ENCODE data around the gene BANK1.
A peak's percentile ranks its signal among the peaks of the same experiment; 100 is the strongest.

BANK1 gene

GRCh38 chr4:101960431-101960830, 169.9 kb downstream of the BANK1 start:
- 98% methylated on average over 4 of the region's 4 CpGs for WGBS
- Histone ChIP-seq H3K27me3 (ENCODE audit: insufficient read depth, low read length) (no peaks in the 10 kb centered on the region), H3K36me3 (ENCODE audit: insufficient read depth, low read length) (no peaks in the 10 kb centered on the region), H3K27ac (ENCODE audit: low read depth, low read length) (no peak overlapping the region), H3K4me1 (ENCODE audit: insufficient read depth, low read length) (no peaks in the 10 kb centered on the region; the same call in 1 of the 2 replicates), H3K4me3 (ENCODE audit: low read length) (no peak overlapping the region), H3K9me3 (ENCODE audit: insufficient read depth, low read depth, low read length) (no peaks in the 10 kb centered on the region), H3K9ac (ENCODE audit: low read depth, low read length) (no peak overlapping the region)

- Histone ChIP-seq H3K4me1 (ENCODE audit: insufficient read depth, low read length) (no peaks in the 10 kb centered on the region; the same call in 1 of the 2 replicates), H3K9me3 (ENCODE audit: insufficient read depth, low read depth, low read length) (no peaks in the 10 kb centered on the region), H3K4me3 (ENCODE audit: low read length) (no peak overlapping the region), H3K27ac (ENCODE audit: low read depth, low read length) (no peak overlapping the region), H3K27me3 (ENCODE audit: insufficient read depth, low read length) (no peaks in the 10 kb centered on the region), H3K9ac (ENCODE audit: low read depth, low read length) (no peak overlapping the region), H3K36me3 (ENCODE audit: insufficient read depth, low read length) (no peaks in the 10 kb centered on the region)
- WGBS, result 74% methylated on average over 1 of the region's 1 CpG
Measured at GRCh38 chr4:101961144-101961543, 170.6 kb downstream of the BANK1 start.

- Histone ChIP-seq H3K4me1 (ENCODE audit: insufficient read depth, low read length) (peaks cover 6% of the 10 kb centered on the region; the same call in 1 of the 2 replicates), H3K27me3 (ENCODE audit: insufficient read depth, low read length) (no peaks in the 10 kb centered on the region), H3K4me3 (ENCODE audit: low read length) (no peak overlapping the region), H3K9me3 (ENCODE audit: insufficient read depth, low read depth, low read length) (no peaks in the 10 kb centered on the region), H3K36me3 (ENCODE audit: insufficient read depth, low read length) (no peaks in the 10 kb centered on the region), H3K9ac (ENCODE audit: low read depth, low read length) (no peak overlapping the region), H3K27ac (ENCODE audit: low read depth, low read length) (no peak overlapping the region)
- 97% methylated on average over 2 of the region's 2 CpGs for WGBS
Measured at GRCh38 chr4:101967697-101968346, 177.3 kb downstream of the BANK1 start.

- WGBS, result 78% methylated on average over 2 of the region's 2 CpGs
- Histone ChIP-seq H3K36me3 (ENCODE audit: insufficient read depth, low read length) (no peaks in the 10 kb centered on the region), H3K27me3 (ENCODE audit: insufficient read depth, low read length) (no peaks in the 10 kb centered on the region), H3K27ac (ENCODE audit: low read depth, low read length) (no peak overlapping the region), H3K9ac (ENCODE audit: low read depth, low read length) (no peak overlapping the region), H3K4me3 (ENCODE audit: low read length) (no peak overlapping the region), H3K4me1 (ENCODE audit: insufficient read depth, low read length) (peaks cover 6% of the 10 kb centered on the region; the same call in 1 of the 2 replicates), H3K9me3 (ENCODE audit: insufficient read depth, low read depth, low read length) (no peaks in the 10 kb centered on the region)
Measured at GRCh38 chr4:101968364-101968763, 177.8 kb downstream of the BANK1 start.

GRCh38 chr4:101969965-101970364, 179.4 kb downstream of the BANK1 start:
- Histone ChIP-seq H3K27me3 (ENCODE audit: insufficient read depth, low read length) (no peaks in the 10 kb centered on the region), H3K9ac (ENCODE audit: low read depth, low read length) (no peak overlapping the region), H3K4me1 (ENCODE audit: insufficient read depth, low read length) (peaks cover 6% of the 10 kb centered on the region; the same call in 1 of the 2 replicates)

GRCh38 chr4:101970547-101971155, 180.1 kb downstream of the BANK1 start:
- Histone ChIP-seq H3K9me3 (ENCODE audit: insufficient read depth, low read depth, low read length) (no peaks in the 10 kb centered on the region), H3K4me3 (ENCODE audit: low read length) (no peak overlapping the region), H3K27ac (ENCODE audit: low read depth, low read length) (no peak overlapping the region), H3K27me3 (ENCODE audit: insufficient read depth, low read length) (no peaks in the 10 kb centered on the region), H3K36me3 (ENCODE audit: insufficient read depth, low read length) (no peaks in the 10 kb centered on the region), H3K9ac (ENCODE audit: low read depth, low read length) (no peak overlapping the region), H3K4me1 (ENCODE audit: insufficient read depth, low read length) (peaks cover 6% of the 10 kb centered on the region; the same call in 1 of the 2 replicates)
- WGBS, result 99% methylated on average over 4 of the region's 6 CpGs

More at GRCh38 chr4:101969965-101970364, 179.4 kb downstream of the BANK1 start:
- Histone ChIP-seq H3K4me3 (ENCODE audit: low read length) (no peak overlapping the region), H3K36me3 (ENCODE audit: insufficient read depth, low read length) (no peaks in the 10 kb centered on the region), H3K9me3 (ENCODE audit: insufficient read depth, low read depth, low read length) (no peaks in the 10 kb centered on the region), H3K27ac (ENCODE audit: low read depth, low read length) (no peak overlapping the region)
- WGBS, result 95% methylated on average over 6 of the region's 6 CpGs

GRCh38 chr4:101972791-101973190, 182.3 kb downstream of the BANK1 start:
- Histone ChIP-seq H3K9ac (ENCODE audit: low read depth, low read length) (no peak overlapping the region), H3K36me3 (ENCODE audit: insufficient read depth, low read length) (no peaks in the 10 kb centered on the region), H3K4me3 (ENCODE audit: low read length) (no peak overlapping the region), H3K27me3 (ENCODE audit: insufficient read depth, low read length) (no peaks in the 10 kb centered on the region), H3K27ac (ENCODE audit: low read depth, low read length) (no peak overlapping the region), H3K4me1 (ENCODE audit: insufficient read depth, low read length) (peaks cover 6% of the 10 kb centered on the region; the same call in 1 of the 2 replicates), H3K9me3 (ENCODE audit: insufficient read depth, low read depth, low read length) (no peaks in the 10 kb centered on the region)
- 93% methylated on average over 1 of the region's 2 CpGs for WGBS

- Histone ChIP-seq H3K9me3 (ENCODE audit: insufficient read depth, low read depth, low read length) (no peaks in the 10 kb centered on the region), H3K27me3 (ENCODE audit: insufficient read depth, low read length) (no peaks in the 10 kb centered on the region), H3K9ac (ENCODE audit: low read depth, low read length) (no peak overlapping the region), H3K4me3 (ENCODE audit: low read length) (no peak overlapping the region), H3K4me1 (ENCODE audit: insufficient read depth, low read length) (peaks cover 6% of the 10 kb centered on the region; the same call in 1 of the 2 replicates), H3K27ac (ENCODE audit: low read depth, low read length) (no peak overlapping the region), H3K36me3 (ENCODE audit: insufficient read depth, low read length) (no peaks in the 10 kb centered on the region)
- WGBS, result no CpG with 5 or more reads among the region's 1 CpG
Measured at GRCh38 chr4:101973361-101973760, 182.8 kb downstream of the BANK1 start.

GRCh38 chr4:101977076-101977475, 186.5 kb downstream of the BANK1 start:
- Histone ChIP-seq H3K4me1 (ENCODE audit: insufficient read depth, low read length) (no peaks in the 10 kb centered on the region), H3K27me3 (ENCODE audit: insufficient read depth, low read length) (no peaks in the 10 kb centered on the region), H3K36me3 (ENCODE audit: insufficient read depth, low read length) (no peaks in the 10 kb centered on the region), H3K27ac (ENCODE audit: low read depth, low read length) (no peak overlapping the region), H3K4me3 (ENCODE audit: low read length) (no peak overlapping the region), H3K9ac (ENCODE audit: low read depth, low read length) (no peak overlapping the region), H3K9me3 (ENCODE audit: insufficient read depth, low read depth, low read length) (no peaks in the 10 kb centered on the region)
- no CpG with 5 or more reads among the region's 2 CpGs for WGBS

- WGBS, result 38% methylated on average over 1 of the region's 1 CpG
- H3K9ac ChIP-seq (ENCODE audit: low read depth, low read length), result peak overlapping the region; percentile 9; the same call in 1 of the 2 replicates
- no peaks in the 10 kb centered on the region for H3K36me3 ChIP-seq (ENCODE audit: insufficient read depth, low read length)
- no peak overlapping the region for H3K27ac ChIP-seq (ENCODE audit: low read depth, low read length)
- no peaks in the 10 kb centered on the region for H3K27me3 ChIP-seq (ENCODE audit: insufficient read depth, low read length)
- no peaks in the 10 kb centered on the region for H3K9me3 ChIP-seq (ENCODE audit: insufficient read depth, low read depth, low read length)
- H3K4me1 ChIP-seq (ENCODE audit: insufficient read depth, low read length), result no peaks in the 10 kb centered on the region
- H3K4me3 ChIP-seq (ENCODE audit: low read length), result no peak overlapping the region
Measured at GRCh38 chr4:101981756-101982155, 191.2 kb downstream of the BANK1 start.

- Histone ChIP-seq H3K9ac (ENCODE audit: low read depth, low read length) (no peak overlapping the region), H3K36me3 (ENCODE audit: insufficient read depth, low read length) (no peaks in the 10 kb centered on the region), H3K27me3 (ENCODE audit: insufficient read depth, low read length) (no peaks in the 10 kb centered on the region), H3K9me3 (ENCODE audit: insufficient read depth, low read depth, low read length) (no peaks in the 10 kb centered on the region), H3K27ac (ENCODE audit: low read depth, low read length) (no peak overlapping the region), H3K4me1 (ENCODE audit: insufficient read depth, low read length) (no peaks in the 10 kb centered on the region), H3K4me3 (ENCODE audit: low read length) (no peak overlapping the region)
- 100% methylated on average over 1 of the region's 1 CpG for WGBS
Measured at GRCh38 chr4:101983835-101984234, 193.3 kb downstream of the BANK1 start.
